ENCODE data around the gene PAK2. TPM values are rescaled to one million over a fixed set of nuclear protein-coding genes. Genes with fewer than 3 reads are reported as not detected.

The PAK2 gene
- total and polyA plus RNA-seq, 9 of the 15 experiments (the other 6 are each of a cell fraction or from before 2014, with no cell fraction given), result 13.2 to 72.4 (median 35.7) TPM

DNA sequence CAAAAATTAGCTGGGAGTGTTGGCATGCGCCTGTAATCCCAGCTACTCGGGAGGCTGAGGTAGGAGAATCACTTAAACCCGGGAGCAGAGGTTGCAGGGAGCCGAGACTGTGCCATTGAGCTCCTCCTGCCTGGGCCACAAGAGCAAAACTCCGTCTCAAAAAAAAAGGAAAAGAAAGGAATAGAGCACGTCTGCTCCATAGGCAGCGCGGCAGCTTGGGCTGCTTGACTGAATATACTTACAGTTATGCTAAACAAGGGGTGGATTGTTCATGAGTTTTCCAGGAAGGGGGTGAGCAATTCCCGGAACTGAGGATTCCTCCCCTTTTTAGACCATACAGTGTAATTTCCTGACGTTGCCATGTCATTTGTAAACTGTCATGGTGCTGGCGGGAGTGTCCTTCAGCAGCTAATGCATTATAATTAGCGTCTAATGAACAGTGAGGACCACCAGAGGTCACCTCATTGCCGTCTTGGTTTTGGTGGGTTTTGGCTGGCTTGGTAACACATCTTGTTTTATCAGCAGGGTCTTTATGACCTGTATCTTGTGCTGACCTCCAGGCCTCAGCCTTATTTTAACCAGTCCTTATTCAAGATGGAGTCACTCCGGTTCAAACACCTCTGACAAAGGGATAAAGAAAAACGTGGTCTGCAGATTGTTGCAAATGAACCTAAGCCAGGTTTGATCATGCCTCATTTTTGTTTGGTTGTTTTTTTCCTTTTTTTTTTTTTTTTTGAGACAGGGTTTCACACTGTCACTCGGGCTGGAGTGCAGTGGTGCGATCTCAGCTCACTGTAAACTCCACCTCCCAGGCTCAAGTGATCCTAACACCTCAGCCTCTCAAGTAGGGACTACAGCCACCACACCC is 103.1 kb downstream of the PAK2 start (continued):
- TF ChIP-seq CREB3 (tag; conservative IDR thresholded peaks at IDR 0.05; ENCODE audit: low read depth), result peak; percentile 100
- TF ChIP-seq TCF3 (CRISPR knock-in tag; IDR thresholded peaks at IDR 0.05), result peak; percentile 45; the same call in 1 of the 2 replicates
- no peak for TF ChIP-seq FUS (optimal IDR thresholded peaks at IDR 0.05; ENCODE audit: low read depth, low read length)
- no peak for TF ChIP-seq E2F5 (CRISPR knock-in tag; IDR thresholded peaks at IDR 0.05)
- TF ChIP-seq, protein P1, sequence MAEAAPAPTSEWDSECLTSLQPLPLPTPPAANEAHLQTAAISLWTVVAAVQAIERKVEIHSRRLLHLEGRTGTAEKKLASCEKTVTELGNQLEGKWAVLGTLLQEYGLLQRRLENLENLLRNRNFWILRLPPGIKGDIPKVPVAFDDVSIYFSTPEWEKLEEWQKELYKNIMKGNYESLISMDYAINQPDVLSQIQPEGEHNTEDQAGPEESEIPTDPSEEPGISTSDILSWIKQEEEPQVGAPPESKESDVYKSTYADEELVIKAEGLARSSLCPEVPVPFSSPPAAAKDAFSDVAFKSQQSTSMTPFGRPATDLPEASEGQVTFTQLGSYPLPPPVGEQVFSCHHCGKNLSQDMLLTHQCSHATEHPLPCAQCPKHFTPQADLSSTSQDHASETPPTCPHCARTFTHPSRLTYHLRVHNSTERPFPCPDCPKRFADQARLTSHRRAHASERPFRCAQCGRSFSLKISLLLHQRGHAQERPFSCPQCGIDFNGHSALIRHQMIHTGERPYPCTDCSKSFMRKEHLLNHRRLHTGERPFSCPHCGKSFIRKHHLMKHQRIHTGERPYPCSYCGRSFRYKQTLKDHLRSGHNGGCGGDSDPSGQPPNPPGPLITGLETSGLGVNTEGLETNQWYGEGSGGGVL (CRISPR knock-in tag; IDR thresholded peaks at IDR 0.05), result peak; percentile 100
- TF ChIP-seq ATF1 (CRISPR knock-in tag; IDR thresholded peaks at IDR 0.05), result no peak
- peak; percentile 96 for TF ChIP-seq ATF1 (tag; IDR thresholded peaks at IDR 0.05)
- TF ChIP-seq, protein P2, sequence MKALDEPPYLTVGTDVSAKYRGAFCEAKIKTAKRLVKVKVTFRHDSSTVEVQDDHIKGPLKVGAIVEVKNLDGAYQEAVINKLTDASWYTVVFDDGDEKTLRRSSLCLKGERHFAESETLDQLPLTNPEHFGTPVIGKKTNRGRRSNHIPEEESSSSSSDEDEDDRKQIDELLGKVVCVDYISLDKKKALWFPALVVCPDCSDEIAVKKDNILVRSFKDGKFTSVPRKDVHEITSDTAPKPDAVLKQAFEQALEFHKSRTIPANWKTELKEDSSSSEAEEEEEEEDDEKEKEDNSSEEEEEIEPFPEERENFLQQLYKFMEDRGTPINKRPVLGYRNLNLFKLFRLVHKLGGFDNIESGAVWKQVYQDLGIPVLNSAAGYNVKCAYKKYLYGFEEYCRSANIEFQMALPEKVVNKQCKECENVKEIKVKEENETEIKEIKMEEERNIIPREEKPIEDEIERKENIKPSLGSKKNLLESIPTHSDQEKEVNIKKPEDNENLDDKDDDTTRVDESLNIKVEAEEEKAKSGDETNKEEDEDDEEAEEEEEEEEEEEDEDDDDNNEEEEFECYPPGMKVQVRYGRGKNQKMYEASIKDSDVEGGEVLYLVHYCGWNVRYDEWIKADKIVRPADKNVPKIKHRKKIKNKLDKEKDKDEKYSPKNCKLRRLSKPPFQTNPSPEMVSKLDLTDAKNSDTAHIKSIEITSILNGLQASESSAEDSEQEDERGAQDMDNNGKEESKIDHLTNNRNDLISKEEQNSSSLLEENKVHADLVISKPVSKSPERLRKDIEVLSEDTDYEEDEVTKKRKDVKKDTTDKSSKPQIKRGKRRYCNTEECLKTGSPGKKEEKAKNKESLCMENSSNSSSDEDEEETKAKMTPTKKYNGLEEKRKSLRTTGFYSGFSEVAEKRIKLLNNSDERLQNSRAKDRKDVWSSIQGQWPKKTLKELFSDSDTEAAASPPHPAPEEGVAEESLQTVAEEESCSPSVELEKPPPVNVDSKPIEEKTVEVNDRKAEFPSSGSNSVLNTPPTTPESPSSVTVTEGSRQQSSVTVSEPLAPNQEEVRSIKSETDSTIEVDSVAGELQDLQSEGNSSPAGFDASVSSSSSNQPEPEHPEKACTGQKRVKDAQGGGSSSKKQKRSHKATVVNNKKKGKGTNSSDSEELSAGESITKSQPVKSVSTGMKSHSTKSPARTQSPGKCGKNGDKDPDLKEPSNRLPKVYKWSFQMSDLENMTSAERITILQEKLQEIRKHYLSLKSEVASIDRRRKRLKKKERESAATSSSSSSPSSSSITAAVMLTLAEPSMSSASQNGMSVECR (CRISPR knock-in tag; IDR thresholded peaks at IDR 0.05), result no peak
- no peak for TF ChIP-seq USF2 (CRISPR knock-in tag; IDR thresholded peaks at IDR 0.05)
- peak; percentile 96 for TF ChIP-seq CC2D1A (IDR thresholded peaks at IDR 0.05)
- TF ChIP-seq DLX4 (CRISPR knock-in tag; IDR thresholded peaks at IDR 0.05), result peak; percentile 88; the same call in 1 of the 2 replicates
- no peak for TF ChIP-seq BRCA1 (IDR thresholded peaks at IDR 0.05)
- TF ChIP-seq BRCA1 (CRISPR knock-in tag; IDR thresholded peaks at IDR 0.05), result no peak
- TF ChIP-seq FOXK2 (conservative IDR thresholded peaks at IDR 0.05 in 1 of 2, IDR thresholded peaks at IDR 0.05 in 1 of 2; ENCODE audit: low read depth in 2 of 2), result peak; percentile 83 to 87
- TF ChIP-seq TCFL5 (CRISPR knock-in tag; conservative IDR thresholded peaks at IDR 0.05), result peak; percentile 99
- TF ChIP-seq RFX7 (CRISPR knock-in tag; IDR thresholded peaks at IDR 0.05), result peak; percentile 98
- peak; percentile 49; the same call in 1 of the 2 replicates for TF ChIP-seq PHF8 (IDR thresholded peaks at IDR 0.05; ENCODE audit: borderline replicate concordance, low read length)
- no peak for TF ChIP-seq SRSF9 (IDR thresholded peaks at IDR 0.05; ENCODE audit: borderline replicate concordance, low read depth, low read length)
